Brain microvascular endothelial cell (primary cell): ENCODE results near the gene HSP90AA1.

ENCODE experiments used
- DNase-seq: peaks from one replicate; pipeline ENCODE4 v3.0.0-alpha.2; 2020
- H3K27ac ChIP-seq: fragments of 250-450 bp; sonication (Bioruptor Pico); 2 replicates; pipeline ENCODE4 v1.5.1; 2020; ENCODE audit warnings: mild to moderate bottlenecking, moderate library complexity
- H3K27me3 ChIP-seq: fragments of 250-450 bp; sonication (Bioruptor Pico); replicated peaks from 2 replicates; pipeline ENCODE4 v1.5.1; 2020; ENCODE audit warnings: mild to moderate bottlenecking
- H3K36me3 ChIP-seq: fragments of 250-450 bp; sonication (Bioruptor Pico); replicated peaks from 2 replicates; pipeline ENCODE4 v1.5.1; 2020; ENCODE audit warnings: mild to moderate bottlenecking
- H3K4me3 ChIP-seq: 2 replicates; pipeline ENCODE4 v1.5.1; 2011; ENCODE audit warnings: low read depth, mild to moderate bottlenecking, control low read depth, low read length, moderate library complexity
- CTCF ChIP-seq: IDR thresholded peaks from 2 replicates; pipeline ENCODE4 v1.5.1; 2011; ENCODE audit warnings: low read depth, mild to moderate bottlenecking, moderate library complexity, low read length, control low read depth, inconsistent platforms; ENCODE audit errors: missing control alignments
- in situ Hi-C: cut with HindIII; loops from 2 replicates; pipeline ENCODE4 v1.10.0; 2017; ENCODE audit warnings: low sequenced_read_pairs, low pct_ligation_motif_present

The HSP90AA1 gene

GRCh38 chr14:102035914-102036313 lies 50.9 kb downstream of the HSP90AA1 start:
- Histone ChIP-seq H3K27ac (no peak overlapping the region), H3K36me3 (peaks cover 95% of the 10 kb centered on the region), H3K27me3 (no peaks in the 10 kb centered on the region), H3K4me3 (no peak overlapping the region)
- in situ Hi-C loops: loop anchor here (10.0 kb wide), 1 partner anchor 51 kb away; no protein-coding TSS in a partner anchor
- TF ChIP-seq CTCF: no peak
- DNase-seq: no peak

DNA sequence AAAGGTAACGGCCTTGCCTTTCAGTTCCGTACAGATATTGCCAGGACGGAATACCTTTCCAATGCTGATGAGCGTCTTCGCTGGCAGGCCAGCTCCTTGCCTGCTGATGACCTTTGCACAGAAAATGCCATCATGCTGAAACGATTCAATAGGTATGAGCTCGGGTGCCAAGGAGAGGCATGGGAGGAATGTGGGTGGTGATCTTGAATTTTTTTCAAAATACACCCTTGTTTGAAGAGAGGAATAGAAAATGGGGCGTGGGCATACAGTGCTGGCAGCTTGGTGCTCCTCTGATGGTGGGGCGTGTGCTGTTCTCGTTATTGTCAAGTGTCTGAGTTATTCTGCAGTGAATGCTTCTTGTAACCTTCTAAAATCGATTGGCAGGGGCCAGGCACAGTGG lies 52.5 kb downstream of the HSP90AA1 start:
- Histone ChIP-seq H3K36me3 (peaks cover 97% of the 10 kb centered on the region), H3K27ac (no peak overlapping the region), H3K27me3 (no peaks in the 10 kb centered on the region), H3K4me3 (no peak overlapping the region)
- no peak for DNase-seq
- TF ChIP-seq CTCF: no peak
- in situ Hi-C loops: loop anchor here (10.0 kb wide), 1 partner anchor 50 kb away; no protein-coding TSS in a partner anchor

DNA sequence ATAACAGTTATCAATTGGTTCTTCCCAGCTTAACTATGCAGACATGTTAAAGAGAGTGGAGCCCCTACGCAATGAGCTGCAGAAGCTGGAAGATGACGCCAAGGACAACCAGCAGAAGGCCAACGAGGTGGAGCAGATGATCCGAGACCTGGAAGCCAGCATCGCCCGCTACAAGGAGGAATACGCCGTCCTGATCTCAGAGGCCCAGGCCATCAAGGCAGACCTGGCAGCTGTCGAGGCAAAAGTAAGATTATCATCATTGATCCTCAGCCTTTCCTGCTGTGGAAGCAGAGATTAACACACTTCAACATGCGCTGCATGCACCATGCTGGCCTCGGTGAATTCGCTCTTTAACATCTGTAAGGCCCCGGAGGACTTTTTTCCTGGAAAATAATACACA lies 53.6 kb downstream of the HSP90AA1 start:
- no peaks in the 10 kb centered on the region for H3K27me3 ChIP-seq
- TF ChIP-seq CTCF: no peak
- DNase-seq: no peak
- H3K27ac ChIP-seq: no peak overlapping the region
- in situ Hi-C loops: loop anchor here (10.0 kb wide), 1 partner anchor 48 kb away; no protein-coding TSS in a partner anchor
- no peak overlapping the region for H3K4me3 ChIP-seq
- H3K36me3 ChIP-seq: peaks cover 97% of the 10 kb centered on the region
